Osteoblast (primary cell): ENCODE data around the gene DNAI1. TPM values are rescaled to one million over a fixed set of nuclear protein-coding genes. Genes with fewer than 3 reads are reported as not detected.

Experiments
- DNase-seq: peaks from one replicate; pipeline ENCODE4 v3.0.0; 2011; ENCODE audit warnings: low spot score, mixed read lengths; ENCODE audit not compliant: insufficient read length; ENCODE audit errors: missing footprints
- H2AFZ ChIP-seq: 2 replicates; pipeline ENCODE4 v1.6.0; 2011; ENCODE audit warnings: mild to moderate bottlenecking, low read length
- H3K27ac ChIP-seq: 2 replicates; pipeline ENCODE4 v1.5.1; 2011; ENCODE audit warnings: mild to moderate bottlenecking, low read depth, low read length, moderate library complexity
- H3K27me3 ChIP-seq: 2 replicates; pipeline ENCODE4 v1.6.0; 2012; ENCODE audit warnings: mild to moderate bottlenecking, control low read depth, inconsistent platforms, low read length, moderate library complexity; ENCODE audit not compliant: insufficient read depth
- H3K36me3 ChIP-seq: 2 replicates; pipeline ENCODE4 v1.5.1; 2011; ENCODE audit warnings: mild to moderate bottlenecking, low read length, control low read depth, moderate library complexity; ENCODE audit not compliant: insufficient read depth
- H3K4me1 ChIP-seq: 2 replicates; pipeline ENCODE4 v1.5.1; 2011; ENCODE audit warnings: mild to moderate bottlenecking, low read length, control low read depth, moderate library complexity; ENCODE audit not compliant: insufficient read depth
- H3K4me2 ChIP-seq: 2 replicates; pipeline ENCODE4 v1.6.0; 2011; ENCODE audit warnings: mild to moderate bottlenecking, low read length; ENCODE audit not compliant: insufficient read depth
- H3K4me3 ChIP-seq: fragments of 200-600 bp; sonication (generic); 3 replicates; pipeline ENCODE4 v1.5.1; 2012; ENCODE audit warnings: mild to moderate bottlenecking, low read length, inconsistent platforms; ENCODE audit not compliant: insufficient read depth
- H3K79me2 ChIP-seq: 2 replicates; pipeline ENCODE4 v1.6.0; 2012; ENCODE audit warnings: mild to moderate bottlenecking, low read length, control low read depth, inconsistent platforms; ENCODE audit not compliant: insufficient read depth
- H3K9me3 ChIP-seq: 2 replicates; pipeline ENCODE4 v1.5.1; 2011; ENCODE audit warnings: low read depth, low read length, control low read depth
- H4K20me1 ChIP-seq: 2 replicates; pipeline ENCODE4 v1.6.0; 2012; ENCODE audit warnings: mild to moderate bottlenecking, low read length, control low read depth; ENCODE audit not compliant: insufficient read depth
- CTCF ChIP-seq: IDR thresholded peaks from 2 replicates; pipeline ENCODE4 v1.5.1; 2011; ENCODE audit warnings: mild to moderate bottlenecking, low read depth, low read length, moderate library complexity; ENCODE audit errors: extremely low read depth
- total RNA-seq: library from RNA; depleted of rRNA; stranded (reverse); fragments of >200 nt; gene quantifications from 2 replicates; pipeline ENCODE4 v1.2.3, GENCODE V29; 2012

The DNAI1 gene
- total RNA-seq, 1 donor, result 47.4 TPM

- Histone ChIP-seq H3K27me3 (peaks cover 13% of the 10 kb centered on the region), H3K36me3 (no peaks in the 10 kb centered on the region), H4K20me1 (peaks cover 5% of the 10 kb centered on the region), H3K9me3 (no peaks in the 10 kb centered on the region), H3K4me3 (no peak overlapping the region), H3K27ac (no peak overlapping the region), H3K4me1 (no peaks in the 10 kb centered on the region), H2AFZ (no peak overlapping the region), H3K79me2 (no peaks in the 10 kb centered on the region), H3K4me2 (no peak overlapping the region)
- TF ChIP-seq CTCF, result no peak
- DNase-seq, result no peak
Observed at GRCh38 chr9:34546102-34546833, 87.7 kb downstream of the DNAI1 start.

GRCh38 chr9:34546834-34547827, 88.5 kb downstream of the DNAI1 start:
- TF ChIP-seq CTCF, result peak; percentile 85

GRCh38 chr9:34547960-34548611, 89.5 kb downstream of the DNAI1 start:
- no peaks in the 10 kb centered on the region for H3K4me1 ChIP-seq
- no peak overlapping the region for H3K4me3 ChIP-seq
- no peak overlapping the region for H2AFZ ChIP-seq
- H3K4me2 ChIP-seq, result no peak overlapping the region
- no peaks in the 10 kb centered on the region for H3K9me3 ChIP-seq
- peak; percentile 98 for DNase-seq
- H3K27ac ChIP-seq, result no peak overlapping the region
- peaks cover 5% of the 10 kb centered on the region for H4K20me1 ChIP-seq
- peak; percentile 86 for TF ChIP-seq CTCF
- peaks cover 9% of the 10 kb centered on the region for H3K27me3 ChIP-seq
- no peaks in the 10 kb centered on the region for H3K79me2 ChIP-seq
- no peaks in the 10 kb centered on the region for H3K36me3 ChIP-seq

More at GRCh38 chr9:34546834-34547827, 88.5 kb downstream of the DNAI1 start:
- Histone ChIP-seq H3K79me2 (no peaks in the 10 kb centered on the region), H3K4me2 (no peak overlapping the region), H3K27me3 (peaks cover 13% of the 10 kb centered on the region), H4K20me1 (peaks cover 5% of the 10 kb centered on the region), H2AFZ (no peak overlapping the region), H3K9me3 (no peaks in the 10 kb centered on the region), H3K4me3 (no peak overlapping the region), H3K4me1 (no peaks in the 10 kb centered on the region), H3K36me3 (no peaks in the 10 kb centered on the region), H3K27ac (no peak overlapping the region)
- peak; percentile 98 for DNase-seq
